K562 (cell line): ENCODE measurements around the gene PLEKHH3. TPM values are rescaled to one million over a fixed set of nuclear protein-coding genes. Genes with fewer than 3 reads are reported as not detected.

Source experiments
- ARID1B ChIP-seq: fragments of 450-650 bp; IDR thresholded peaks from 2 replicates; pipeline ENCODE4 v1.6.1; 2016; ENCODE audit warnings: antibody characterized with exemption, mild to moderate bottlenecking, inconsistent platforms
- ARNT ChIP-seq, 2 experiments: fragments of 450-650 bp; IDR thresholded peaks; 2 replicates each; pipeline ENCODE4 v1.6.1; 2016; ENCODE audit warnings: mild to moderate bottlenecking in 1 of 2
- CUX1 ChIP-seq: fragments of 200-800 bp; sonication (Bioruptor generic); IDR thresholded peaks from 2 replicates; pipeline ENCODE4 v1.6.1; 2016; ENCODE audit warnings: missing genetic modification characterization, missing compliant biosample characterization
- HMBOX1 ChIP-seq: sonication (generic); IDR thresholded peaks from 2 replicates; pipeline ENCODE4 v1.6.1; 2016
- HOMEZ ChIP-seq: fragments of 250-450 bp; sonication (Bioruptor Pico); IDR thresholded peaks from 2 replicates; pipeline ENCODE4 v1.4.0; 2020; ENCODE audit warnings: mild to moderate bottlenecking, moderate library complexity
- KLF10 ChIP-seq: fragments of 250-450 bp; sonication (Bioruptor Pico); IDR thresholded peaks from 2 replicates; pipeline ENCODE4 v1.6.1; 2021; ENCODE audit warnings: matching md5 sums
- KLF16 ChIP-seq: IDR thresholded peaks from 2 replicates; pipeline ENCODE4 v1.6.1; 2016; ENCODE audit warnings: antibody characterized with exemption
- MXD1 ChIP-seq: fragments of 250-450 bp; sonication (Bioruptor Pico); IDR thresholded peaks from 2 replicates; pipeline ENCODE4 v1.8.0; 2021; ENCODE audit warnings: borderline replicate concordance, mild to moderate bottlenecking, moderate library complexity; ENCODE audit not compliant: poor library complexity, severe bottlenecking
- NCOR1 ChIP-seq: fragments of 450-650 bp; IDR thresholded peaks from 2 replicates; pipeline ENCODE4 v1.6.1; 2016; ENCODE audit warnings: mild to moderate bottlenecking, moderate library complexity
- NR1H2 ChIP-seq: sonication (generic); formaldehyde crosslinking; IDR thresholded peaks from 2 replicates; pipeline ENCODE4 v1.4.0; 2020; ENCODE audit warnings: mild to moderate bottlenecking, missing genetic modification reagents
- NR2C1 ChIP-seq, 2 experiments: fragments of 450-650 bp; IDR thresholded peaks; 2 replicates each; pipeline ENCODE4 v1.6.1; 2017; ENCODE audit warnings: mild to moderate bottlenecking in 2 of 2, antibody characterized with exemption in 1 of 2, inconsistent platforms in 1 of 2, missing compliant biosample characterization in 1 of 2, missing genetic modification characterization in 1 of 2
- NR4A1 ChIP-seq, 2 experiments: fragments of 250-450 bp in 1 of 2; fragments of 450-650 bp in 1 of 2; sonication (Bioruptor Pico) in 1 of 2; IDR thresholded peaks; 2 replicates each; pipeline versions ENCODE4 v1.4.0 to v1.6.1; 2016 to 2020; ENCODE audit warnings: mild to moderate bottlenecking in 2 of 2, missing compliant biosample characterization in 1 of 2, missing genetic modification characterization in 1 of 2, moderate library complexity in 1 of 2
- PHTF2 ChIP-seq: fragments of 250-450 bp; sonication (Bioruptor Pico); IDR thresholded peaks from 2 replicates; pipeline ENCODE4 v1.5.0; 2021; ENCODE audit warnings: mild to moderate bottlenecking
- PML ChIP-seq: IDR thresholded peaks from 2 replicates; pipeline ENCODE4 v1.6.1; 2012; ENCODE audit warnings: low read length, inconsistent platforms
- PREB ChIP-seq: sonication (generic); formaldehyde crosslinking; IDR thresholded peaks from 2 replicates; pipeline ENCODE4 v1.8.1; 2023; ENCODE audit warnings: mild to moderate bottlenecking, missing genetic modification reagents
- SMAD1 ChIP-seq: fragments of 150-350 bp; IDR thresholded peaks from 2 replicates; pipeline ENCODE4 v1.6.1; 2014; ENCODE audit warnings: low read length, low read depth; ENCODE audit not compliant: partially characterized antibody
- SOX6 ChIP-seq: fragments of 450-650 bp; IDR thresholded peaks from 2 replicates; pipeline ENCODE4 v1.6.1; 2014; ENCODE audit warnings: mild to moderate bottlenecking
- ZNF23 ChIP-seq: fragments of 250-450 bp; sonication (Bioruptor Pico); IDR thresholded peaks from 2 replicates; pipeline ENCODE4 v1.4.0; 2020; ENCODE audit warnings: mild to moderate bottlenecking
- ZNF436 ChIP-seq: fragments of 250-450, 450-650 bp; sonication (Bioruptor Pico); formaldehyde crosslinking; IDR thresholded peaks from 2 replicates; pipeline ENCODE4 v1.7.0; 2020; ENCODE audit warnings: mild to moderate bottlenecking
- polyA plus RNA-seq, 8 experiments: library from polyadenylated mRNA; depleted of rRNA in 4 of 8; stranded (reverse) in 5 of 8; unstranded in 3 of 8; fragments of >200 nt; fragmentation: Nextera tagmentation in 2 of 8; fragmentation: Illumina TruSeq in 1 of 8; extraction: Ambion mirVana in 2 of 8; extraction: Trizol in 1 of 8; gene quantifications; 2 replicates each; pipeline versions ENCODE4 v1.2.1 to v1.2.3, GENCODE V29; 2011 to 2014; ENCODE audit warnings: inconsistent platforms in 1 of 8, missing spikeins in 1 of 8
- total RNA-seq, 7 experiments: library from RNA; depleted of rRNA in 6 of 7; stranded (reverse); fragments of >200 nt in 6 of 7; fragmentation: Illumina TruSeq in 2 of 7; extraction: Trizol in 2 of 7; gene quantifications; 2 replicates each; pipeline versions ENCODE4 v1.2.1 to v1.2.3, GENCODE V29; 2011 to 2021; ENCODE audit warnings: low replicate concordance in 1 of 7

Gene PLEKHH3
- total and polyA plus RNA-seq, 9 of the 15 experiments (the other 6 are each of a cell fraction or from before 2014, with no cell fraction given): 0.58 to 34.5 (median 5.0) TPM

- TF ChIP-seq PREB (CRISPR knock-in tag): no peak
- peak; percentile 51 to 63; a peak in 1 of 4 replicates for TF ChIP-seq ARNT (IDR thresholded peaks at IDR 0.05)
- TF ChIP-seq ZNF436 (CRISPR knock-in tag): no peak
- no peak for TF ChIP-seq HOMEZ (CRISPR knock-in tag)
- TF ChIP-seq KLF10 (CRISPR knock-in tag): no peak
- TF ChIP-seq NR2C1 (IDR thresholded peaks at IDR 0.05): no peak
- peak; percentile 20; the same call in 1 of the 2 replicates for TF ChIP-seq NR2C1 (tag; IDR thresholded peaks at IDR 0.05)
- peak; percentile 38; the same call in 1 of the 2 replicates for TF ChIP-seq HMBOX1
- peak; percentile 95 for TF ChIP-seq ARID1B
- TF ChIP-seq KLF16: peak; percentile 48; the same call in 1 of the 2 replicates
- TF ChIP-seq NR1H2 (CRISPR knock-in tag): no peak
- TF ChIP-seq SOX6: peak; percentile 82
- TF ChIP-seq NR4A1 (CRISPR knock-in tag; IDR thresholded peaks at IDR 0.05): no peak
- peak; percentile 25; the same call in 1 of the 2 replicates for TF ChIP-seq NR4A1 (tag; IDR thresholded peaks at IDR 0.05)
- no peak for TF ChIP-seq PHTF2 (CRISPR knock-in tag)
- TF ChIP-seq MXD1 (CRISPR knock-in tag): no peak
- TF ChIP-seq ZNF23 (CRISPR knock-in tag): no peak
- TF ChIP-seq NCOR1: peak; percentile 92
- TF ChIP-seq PML: peak; percentile 76; the same call in 1 of the 2 replicates
- TF ChIP-seq SMAD1: peak; percentile 67
- 0 out of 2 replicates have a peak, but pooled peaks have one; percentile 28 for TF ChIP-seq CUX1 (CRISPR knock-in tag)
Measured at GRCh38 chr17:42629411-42630009, 47.3 kb downstream of the PLEKHH3 start (continued).
